GM23248 (cell line): ENCODE measurements around the gene LCE2C.

Source experiments
- EZH2 ChIP-seq: fragments of 200-600 bp; sonication (generic); IDR thresholded peaks from 2 replicates; pipeline ENCODE4 v1.6.1; 2018; ENCODE audit warnings: antibody characterized with exemption, mild to moderate bottlenecking; ENCODE audit not compliant: insufficient read depth, poor library complexity, severe bottlenecking
- EZH2phosphoT487 ChIP-seq: fragments of 200-600 bp; sonication (generic); IDR thresholded peaks from 2 replicates; pipeline ENCODE4 v1.6.1; 2018; ENCODE audit warnings: antibody characterized with exemption, moderate library complexity, mild to moderate bottlenecking, low read depth; ENCODE audit not compliant: insufficient read depth

GRCh38 chr1:152683846-152684245 lies 8.8 kb downstream of the LCE2C start:
- TF ChIP-seq EZH2 (no peak), EZH2phosphoT487 (no peak)
